Left ventricle myocardium inferior (tissue), 1 donor: ENCODE results near the gene LDB3. TPM values are rescaled to one million over a fixed set of nuclear protein-coding genes. Genes with fewer than 3 reads are reported as not detected.

Experiments
- DNase-seq: peaks from one replicate; pipeline ENCODE4 v3.0.0-alpha.2; 2020
- H3K27ac ChIP-seq: fragments of 200-600 bp; replicated peaks from 2 replicates; pipeline ENCODE4 v1.8.0; 2021
- H3K27me3 ChIP-seq: fragments of 200-600 bp; 2 replicates; pipeline ENCODE4 v1.8.0; 2021; ENCODE audit warnings: low read depth
- H3K36me3 ChIP-seq: fragments of 200-600 bp; 2 replicates; pipeline ENCODE4 v1.8.0; 2021
- H3K4me1 ChIP-seq: fragments of 200-600 bp; 2 replicates; pipeline ENCODE4 v1.8.0; 2021
- H3K4me3 ChIP-seq: fragments of 200-600 bp; 2 replicates; pipeline ENCODE4 v1.8.0; 2021; ENCODE audit warnings: mild to moderate bottlenecking, moderate library complexity
- H3K9me3 ChIP-seq: fragments of 200-600 bp; replicated peaks from 2 replicates; pipeline ENCODE4 v1.8.0; 2021
- CTCF ChIP-seq: fragments of 200-600 bp; IDR thresholded peaks from 2 replicates; pipeline ENCODE4 v1.8.0; 2021; ENCODE audit warnings: antibody characterized with exemption, mild to moderate bottlenecking, borderline replicate concordance
- intact Hi-C: fragments of 100-400 bp; cut with micrococcal nuclease; formaldehyde crosslinking; loops from one replicate; pipeline ENCODE4 v1.11.0; 2022
- total RNA-seq: library from RNA; stranded (reverse); fragmentation: NEBNext Ultra II Directional; extraction: Animal tissue kit (Norgen Biotek cat#: 25700); gene quantifications from one replicate; pipeline ENCODE4 v1.2.1, GENCODE V29; 2021
- donor health status: DM: no; HTN: yes; CAD: no; lungs with severe emphysema.

LDB3 gene
- total RNA-seq, 1 donor from 2014 or later, result 1,542 TPM

GRCh38 chr10:86725980-86726676, 57.8 kb downstream of the LDB3 start:
- H3K4me1 ChIP-seq, result peaks cover 96% of the 10 kb centered on the region
- no peaks in the 10 kb centered on the region for H3K9me3 ChIP-seq
- H3K27me3 ChIP-seq, result peaks cover 52% of the 10 kb centered on the region
- peak overlapping the region; percentile 56 for H3K27ac ChIP-seq
- DNase-seq, result no peak
- intact Hi-C loops, result no loop called here
- no peak for TF ChIP-seq CTCF
- peaks cover 54% of the 10 kb centered on the region for H3K36me3 ChIP-seq
- no peak overlapping the region for H3K4me3 ChIP-seq

GRCh38 chr10:86726677-86726999, 58.3 kb downstream of the LDB3 start:
- no peak for TF ChIP-seq CTCF
- H3K9me3 ChIP-seq, result no peaks in the 10 kb centered on the region
- peak overlapping the region; percentile 56 for H3K27ac ChIP-seq
- no peak overlapping the region for H3K4me3 ChIP-seq
- peaks cover 96% of the 10 kb centered on the region for H3K4me1 ChIP-seq
- no peak for DNase-seq
- peaks cover 51% of the 10 kb centered on the region for H3K27me3 ChIP-seq
- intact Hi-C loops, result no loop called here
- peaks cover 48% of the 10 kb centered on the region for H3K36me3 ChIP-seq

DNA sequence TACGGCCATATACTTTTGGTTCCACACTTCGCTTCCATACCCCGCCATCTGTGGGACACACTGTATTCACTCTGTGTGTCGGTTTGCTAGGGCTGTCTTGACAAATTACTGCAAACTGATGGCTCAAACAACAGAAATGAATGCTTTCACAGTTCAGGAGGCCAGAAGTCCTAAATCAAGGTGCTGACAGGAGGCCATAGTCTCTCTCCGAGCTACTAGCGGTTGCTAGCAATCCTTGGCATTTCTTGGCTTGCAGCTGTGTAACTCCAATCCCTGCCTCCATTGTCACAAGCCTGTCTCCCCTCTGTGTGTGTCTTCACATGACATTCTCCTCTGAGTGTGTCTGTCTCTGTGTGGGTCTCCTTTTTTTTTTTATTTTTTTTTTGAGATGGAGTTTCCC, 59.2 kb downstream of the LDB3 start:
- peaks cover 46% of the 10 kb centered on the region for H3K36me3 ChIP-seq
- peaks cover 96% of the 10 kb centered on the region for H3K4me1 ChIP-seq
- no peak for TF ChIP-seq CTCF
- H3K4me3 ChIP-seq, result no peak overlapping the region
- peak overlapping the region; percentile 56 for H3K27ac ChIP-seq
- intact Hi-C loops, result no loop called here
- DNase-seq, result no peak
- H3K9me3 ChIP-seq, result no peaks in the 10 kb centered on the region
- peaks cover 43% of the 10 kb centered on the region for H3K27me3 ChIP-seq

- Histone ChIP-seq H3K36me3 (peaks cover 42% of the 10 kb centered on the region), H3K9me3 (no peaks in the 10 kb centered on the region), H3K4me3 (no peak overlapping the region), H3K27me3 (peaks cover 43% of the 10 kb centered on the region), H3K27ac (peak overlapping the region; percentile 56), H3K4me1 (peaks cover 98% of the 10 kb centered on the region)
- intact Hi-C loops, result no loop called here
- no peak for TF ChIP-seq CTCF
- no peak for DNase-seq
Observed at GRCh38 chr10:86728056-86728455, 59.7 kb downstream of the LDB3 start.

DNA sequence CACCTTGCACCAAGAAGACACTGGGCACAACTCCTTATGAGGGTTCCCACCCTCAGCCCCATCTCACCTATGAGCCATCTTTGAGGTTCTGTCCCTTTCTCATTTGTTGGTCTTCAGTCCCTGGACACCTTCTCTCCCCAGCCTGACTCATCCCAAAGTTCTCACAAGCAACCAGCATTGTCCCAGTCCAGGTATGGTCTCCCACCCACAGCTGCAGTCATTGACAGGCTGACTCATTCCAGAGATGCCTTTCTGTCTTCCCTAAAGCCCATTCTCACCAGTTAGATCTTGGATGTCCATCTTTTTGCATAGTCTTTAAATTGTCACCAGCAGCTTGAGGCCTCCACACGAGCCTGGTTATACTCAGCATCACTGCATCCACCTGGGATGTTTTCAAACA, 61.4 kb downstream of the LDB3 start:
- peak overlapping the region; percentile 91 for H3K27ac ChIP-seq
- intact Hi-C loops, result no loop called here
- no peak for DNase-seq
- peaks cover 98% of the 10 kb centered on the region for H3K4me1 ChIP-seq
- peaks cover 34% of the 10 kb centered on the region for H3K36me3 ChIP-seq
- no peak overlapping the region for H3K4me3 ChIP-seq
- peaks cover 39% of the 10 kb centered on the region for H3K27me3 ChIP-seq
- no peaks in the 10 kb centered on the region for H3K9me3 ChIP-seq
- no peak for TF ChIP-seq CTCF

DNA sequence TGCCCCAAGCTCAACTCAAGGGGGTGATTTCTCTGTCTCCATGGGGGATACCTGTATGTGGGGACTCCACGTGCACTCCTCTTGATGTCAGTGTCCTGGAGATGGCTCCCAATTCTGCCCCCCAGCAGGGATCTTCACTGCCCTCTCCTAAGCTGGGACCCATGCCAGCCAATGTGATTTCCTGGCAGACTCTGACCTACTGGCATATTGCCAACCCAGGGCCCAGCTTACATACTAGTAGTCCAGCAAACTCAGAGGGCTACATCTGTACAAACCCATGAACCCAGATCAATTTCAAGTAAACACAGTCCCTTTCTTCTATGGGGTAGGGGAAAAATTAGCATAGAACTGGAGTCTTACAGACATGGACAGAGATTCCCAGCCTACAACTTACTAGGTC, 61.9 kb downstream of the LDB3 start:
- Histone ChIP-seq H3K36me3 (peaks cover 29% of the 10 kb centered on the region), H3K27me3 (peaks cover 39% of the 10 kb centered on the region), H3K4me3 (no peak overlapping the region), H3K27ac (peak overlapping the region; percentile 91), H3K4me1 (peaks cover 93% of the 10 kb centered on the region), H3K9me3 (no peaks in the 10 kb centered on the region)
- TF ChIP-seq CTCF, result no peak
- intact Hi-C loops, result no loop called here
- DNase-seq, result peak; percentile 59
